GM18858 (cell line): ENCODE measurements around the gene RNFT2.

ENCODE experiments used
- ATAC-seq: cut with Tn5 transposase; IDR thresholded peaks from one replicate; pipeline ENCODE4 v1.9.1; 2021; ENCODE audit not compliant: unreplicated experiment

The RNFT2 gene

GRCh38 chr12:116898669-116899068 lies 160.6 kb downstream of the RNFT2 start:
- ATAC-seq = no peak

- no peak for ATAC-seq
Measured at GRCh38 chr12:116901612-116902011, 163.5 kb downstream of the RNFT2 start.
